Measurements from ENCODE around the gene STEAP4. TPM values are rescaled to one million over a fixed set of nuclear protein-coding genes. Genes with fewer than 3 reads are reported as not detected.
"Not testable (repeated sequence)": the region's sequence is repeated elsewhere in the genome, so short reads cannot be mapped to it uniquely, and the experiment has no call there.

Gene STEAP4
- total RNA-seq, 2 donors from 2014 or later, result 39.6 to 40.1 TPM

DNA sequence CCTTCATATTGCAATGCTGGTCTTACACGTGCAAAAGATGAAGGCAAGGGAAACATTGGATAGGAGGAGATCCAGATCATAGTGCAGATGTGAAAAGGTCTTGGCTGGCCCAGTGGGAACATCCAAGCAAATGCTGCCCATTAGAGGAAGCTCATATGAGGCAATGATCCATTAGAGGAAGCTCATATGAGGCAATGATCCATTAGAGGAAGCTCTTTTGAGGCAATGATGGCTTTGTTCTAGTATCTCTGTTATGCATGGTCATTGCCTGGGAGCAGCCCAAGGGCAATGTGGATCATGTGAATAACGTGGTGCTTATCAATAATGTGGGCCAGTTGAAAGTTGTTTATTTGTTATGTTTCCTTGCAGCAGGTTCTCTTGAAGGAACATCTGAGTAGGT lies 37.8 kb downstream of the STEAP4 start:
- intact Hi-C loops (cut with DNase I), result no loop called here
- 70% methylated on average over 2 of the region's 2 CpGs for WGBS
- Histone ChIP-seq H3K27me3 (replicated peaks; ENCODE audit: insufficient read depth) (no peaks in the 10 kb centered on the region), H3K9me3 (no peaks in the 10 kb centered on the region), H3K36me3 (no peaks in the 10 kb centered on the region), H3K4me1 (replicated peaks) (no peaks in the 10 kb centered on the region), H3K4me3 (no peak overlapping the region), H3K27ac (no peak overlapping the region)
- no peak for DNase-seq (ENCODE audit: low spot score)
- TF ChIP-seq POLR2A (IDR thresholded peaks at IDR 0.05), result no peak
- no peak for TF ChIP-seq POLR2AphosphoS5 (IDR thresholded peaks at IDR 0.05)
- TF ChIP-seq, protein P1, sequence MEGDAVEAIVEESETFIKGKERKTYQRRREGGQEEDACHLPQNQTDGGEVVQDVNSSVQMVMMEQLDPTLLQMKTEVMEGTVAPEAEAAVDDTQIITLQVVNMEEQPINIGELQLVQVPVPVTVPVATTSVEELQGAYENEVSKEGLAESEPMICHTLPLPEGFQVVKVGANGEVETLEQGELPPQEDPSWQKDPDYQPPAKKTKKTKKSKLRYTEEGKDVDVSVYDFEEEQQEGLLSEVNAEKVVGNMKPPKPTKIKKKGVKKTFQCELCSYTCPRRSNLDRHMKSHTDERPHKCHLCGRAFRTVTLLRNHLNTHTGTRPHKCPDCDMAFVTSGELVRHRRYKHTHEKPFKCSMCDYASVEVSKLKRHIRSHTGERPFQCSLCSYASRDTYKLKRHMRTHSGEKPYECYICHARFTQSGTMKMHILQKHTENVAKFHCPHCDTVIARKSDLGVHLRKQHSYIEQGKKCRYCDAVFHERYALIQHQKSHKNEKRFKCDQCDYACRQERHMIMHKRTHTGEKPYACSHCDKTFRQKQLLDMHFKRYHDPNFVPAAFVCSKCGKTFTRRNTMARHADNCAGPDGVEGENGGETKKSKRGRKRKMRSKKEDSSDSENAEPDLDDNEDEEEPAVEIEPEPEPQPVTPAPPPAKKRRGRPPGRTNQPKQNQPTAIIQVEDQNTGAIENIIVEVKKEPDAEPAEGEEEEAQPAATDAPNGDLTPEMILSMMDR (IDR thresholded peaks at IDR 0.05), result no peak

GRCh38 chr7:88268051-88268450 lies 38.6 kb downstream of the STEAP4 start:
- no peaks in the 10 kb centered on the region for H3K9me3 ChIP-seq
- H3K27ac ChIP-seq, result no peak overlapping the region
- intact Hi-C loops (cut with DNase I), result no loop called here
- TF ChIP-seq POLR2AphosphoS5 (IDR thresholded peaks at IDR 0.05) (no peak), POLR2A (IDR thresholded peaks at IDR 0.05) (no peak)
- TF ChIP-seq, protein P1 (IDR thresholded peaks at IDR 0.05), result no peak
- H3K36me3 ChIP-seq, result no peaks in the 10 kb centered on the region
- no peak overlapping the region for H3K4me3 ChIP-seq
- H3K27me3 ChIP-seq (replicated peaks; ENCODE audit: insufficient read depth), result no peaks in the 10 kb centered on the region
- DNase-seq (ENCODE audit: low spot score), result no peak
- WGBS, result 48% methylated on average over 2 of the region's 2 CpGs
- H3K4me1 ChIP-seq (replicated peaks), result no peaks in the 10 kb centered on the region

DNA sequence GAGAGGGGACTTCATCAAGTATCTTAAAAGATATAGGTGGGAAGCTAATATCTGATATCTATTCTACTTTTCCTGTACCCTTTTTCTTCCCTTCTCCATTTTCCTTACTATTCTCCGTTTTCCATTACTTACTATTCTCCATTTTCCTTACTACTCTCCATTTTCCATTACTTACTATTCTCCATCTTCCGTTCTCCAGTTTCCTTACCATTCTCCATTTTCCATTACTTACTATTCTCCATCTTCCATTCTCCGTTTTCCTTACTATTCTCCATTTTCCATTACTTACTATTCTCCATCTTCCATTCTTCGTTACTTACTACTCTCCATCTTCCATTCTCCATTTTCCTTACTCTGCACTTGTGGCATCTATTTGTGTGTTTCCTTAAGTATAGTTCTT lies 39.3 kb downstream of the STEAP4 start:
- H3K36me3 ChIP-seq, result no peaks in the 10 kb centered on the region
- H3K27me3 ChIP-seq (replicated peaks; ENCODE audit: insufficient read depth), result no peaks in the 10 kb centered on the region
- no peak overlapping the region for H3K27ac ChIP-seq
- no peak for TF ChIP-seq POLR2AphosphoS5 (IDR thresholded peaks at IDR 0.05)
- no peak for TF ChIP-seq POLR2A (IDR thresholded peaks at IDR 0.05)
- TF ChIP-seq, protein P1 (IDR thresholded peaks at IDR 0.05), result no peak
- no peaks in the 10 kb centered on the region for H3K9me3 ChIP-seq
- DNase-seq (ENCODE audit: low spot score), result no peak
- WGBS, result 93% methylated on average over 4 of the region's 4 CpGs
- H3K4me3 ChIP-seq, result no peak overlapping the region
- intact Hi-C loops (cut with DNase I), result no loop called here
- H3K4me1 ChIP-seq (replicated peaks), result no peaks in the 10 kb centered on the region

GRCh38 chr7:88264987-88265386 lies 41.7 kb downstream of the STEAP4 start:
- intact Hi-C loops (cut with DNase I); H3K4me3 ChIP-seq; DNase-seq (ENCODE audit: low spot score); H3K9me3 ChIP-seq; H3K27ac ChIP-seq; H3K27me3 ChIP-seq (replicated peaks; ENCODE audit: insufficient read depth); H3K36me3 ChIP-seq; H3K4me1 ChIP-seq (replicated peaks): not testable (repeated sequence)
- 81% methylated on average over 3 of the region's 3 CpGs for WGBS

GRCh38 chr7:88262562-88262961 lies 44.1 kb downstream of the STEAP4 start:
- Histone ChIP-seq H3K36me3 (no peaks in the 10 kb centered on the region), H3K4me1 (replicated peaks) (no peaks in the 10 kb centered on the region), H3K27ac (no peak overlapping the region), H3K4me3 (no peak overlapping the region), H3K9me3 (no peaks in the 10 kb centered on the region), H3K27me3 (replicated peaks; ENCODE audit: insufficient read depth) (no peaks in the 10 kb centered on the region)
- TF ChIP-seq POLR2AphosphoS5 (IDR thresholded peaks at IDR 0.05), result no peak
- TF ChIP-seq POLR2A (IDR thresholded peaks at IDR 0.05), result no peak
- TF ChIP-seq, protein P1 (IDR thresholded peaks at IDR 0.05), result no peak
- 91% methylated on average over 4 of the region's 4 CpGs for WGBS
- no peak for DNase-seq (ENCODE audit: low spot score)
- intact Hi-C loops (cut with DNase I), result no loop called here

All from prostate gland (tissue), 2 donors.